ENCODE data around the gene ATP10A. TPM values are rescaled to one million over a fixed set of nuclear protein-coding genes. Genes with fewer than 3 reads are reported as not detected.

Gene ATP10A
- polyA plus RNA-seq, 12 donors, result 1.6 to 4.5 (median 2.7) TPM; not detected in 2

DNA sequence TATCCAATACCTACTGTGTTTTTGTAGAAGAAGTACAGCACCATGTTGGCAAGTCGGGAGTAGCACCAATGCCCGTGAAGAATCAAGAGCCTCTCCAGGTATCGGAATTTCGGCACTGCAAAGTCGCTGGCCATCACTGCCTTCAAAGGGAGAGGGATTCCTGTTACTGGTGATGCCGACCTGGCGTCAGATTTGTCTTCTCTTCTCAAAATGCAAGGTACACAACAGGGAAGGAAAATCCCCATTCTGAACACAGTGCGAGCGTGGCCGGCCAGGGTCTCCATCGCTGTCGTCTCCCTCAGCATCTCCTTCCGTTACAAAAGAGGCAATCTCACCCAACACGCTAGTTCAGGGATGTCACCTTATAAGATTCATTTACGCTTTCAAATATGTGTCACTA lies 175.4 kb downstream of the ATP10A start:
- no peak for DNase-seq

DNA sequence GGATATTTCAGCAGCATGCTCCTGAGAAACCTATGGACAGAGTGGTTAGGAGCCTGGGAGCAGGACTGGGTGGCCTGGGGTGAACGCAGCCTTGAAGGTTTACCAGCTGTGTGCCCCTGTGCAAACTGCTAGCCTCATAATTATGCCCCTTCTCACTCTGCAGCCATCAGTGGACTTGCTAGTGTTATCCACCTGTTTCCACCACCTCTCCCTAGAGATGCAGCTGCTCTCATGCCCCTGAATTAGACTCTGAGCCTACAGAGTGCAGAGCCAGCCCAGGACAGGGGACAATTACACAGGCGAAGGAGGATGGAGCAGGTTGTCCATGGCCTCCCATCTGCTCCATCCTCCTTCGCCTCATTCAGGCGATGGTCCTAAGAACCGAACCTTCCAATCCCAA lies 175.9 kb downstream of the ATP10A start:
- DNase-seq, result no peak

DNA sequence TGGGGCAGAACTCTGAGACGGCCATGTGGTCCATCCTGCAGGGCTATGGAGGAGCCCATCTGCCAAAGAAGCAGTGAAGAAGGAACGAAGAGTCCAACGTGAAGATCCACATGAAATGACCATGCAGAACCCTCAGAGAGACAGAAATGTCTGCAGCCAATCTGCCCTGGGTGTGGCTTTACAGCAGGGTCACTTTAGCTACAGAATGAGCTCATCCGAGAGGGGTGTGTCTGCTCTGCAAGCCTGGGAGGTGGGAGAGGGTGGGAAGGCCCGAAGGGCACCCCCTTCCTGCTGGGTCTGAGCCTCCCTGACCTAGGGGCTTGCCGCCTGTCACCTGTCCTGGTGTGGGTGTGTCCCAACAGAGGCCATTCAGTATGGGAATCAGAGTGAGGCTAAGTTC lies 176.3 kb downstream of the ATP10A start:
- no peak for DNase-seq

DNA sequence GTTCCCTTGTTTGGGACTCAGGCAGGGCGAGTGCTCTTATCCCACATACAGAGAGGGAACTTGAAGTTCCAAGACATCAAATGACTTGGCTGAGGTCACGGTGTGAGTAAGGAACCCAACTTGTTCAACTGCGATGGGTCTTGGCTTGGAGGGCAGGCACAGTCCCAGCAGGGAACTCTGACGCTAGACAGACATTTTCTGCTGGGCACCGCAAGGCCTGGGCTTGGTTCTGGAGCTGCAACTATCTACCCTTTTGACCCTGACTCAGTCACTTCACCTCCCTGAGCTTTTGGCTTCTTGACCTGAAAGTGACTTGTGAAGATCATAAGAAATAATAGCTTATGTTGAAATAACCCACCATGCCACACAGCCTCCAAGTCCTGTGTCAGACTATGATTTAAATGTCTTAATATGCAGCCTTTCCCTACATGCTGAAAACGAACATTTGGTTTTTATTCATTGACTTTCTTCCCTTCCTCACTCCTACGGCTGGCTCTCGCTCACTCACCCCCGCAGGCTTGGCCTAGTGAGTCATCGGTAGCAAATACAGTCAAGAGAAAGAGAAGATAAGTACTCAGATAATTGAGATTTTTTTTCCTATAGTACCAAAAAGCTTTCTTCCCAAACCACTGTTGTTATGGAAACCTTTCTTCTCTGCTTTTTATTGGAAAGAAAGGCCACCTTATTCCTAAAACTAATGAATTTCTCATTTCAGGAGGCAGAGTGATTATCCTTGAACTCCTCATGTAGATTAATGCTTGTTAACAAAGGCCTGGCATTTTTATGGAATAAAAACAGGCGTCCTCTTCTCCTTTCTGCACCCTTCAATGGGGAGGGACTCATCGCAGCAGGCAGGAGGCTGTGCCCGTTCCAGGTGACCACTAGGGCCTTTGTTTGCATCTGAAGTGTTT lies 178.4 kb downstream of the ATP10A start:
- DNase-seq, result no peak

DNA sequence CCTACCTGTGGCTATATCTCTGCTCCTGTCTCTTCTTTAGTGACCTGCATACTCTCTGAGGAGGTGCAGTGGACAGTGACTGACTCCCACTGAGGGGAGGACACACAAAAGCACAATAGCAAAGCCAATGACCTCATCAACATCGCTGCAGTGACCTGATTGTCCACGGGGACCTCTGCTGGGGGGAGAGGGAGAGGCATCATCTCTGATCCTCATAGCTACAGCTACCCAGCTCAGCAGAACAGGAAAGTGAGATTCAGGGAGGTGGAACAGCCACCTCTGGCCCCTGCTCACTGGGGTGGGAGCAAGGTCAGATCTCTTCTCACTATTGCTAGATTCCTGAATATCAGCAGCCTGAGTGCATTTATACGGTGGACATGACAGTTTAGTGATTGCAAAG lies 179.2 kb downstream of the ATP10A start:
- no peak for DNase-seq

DNA sequence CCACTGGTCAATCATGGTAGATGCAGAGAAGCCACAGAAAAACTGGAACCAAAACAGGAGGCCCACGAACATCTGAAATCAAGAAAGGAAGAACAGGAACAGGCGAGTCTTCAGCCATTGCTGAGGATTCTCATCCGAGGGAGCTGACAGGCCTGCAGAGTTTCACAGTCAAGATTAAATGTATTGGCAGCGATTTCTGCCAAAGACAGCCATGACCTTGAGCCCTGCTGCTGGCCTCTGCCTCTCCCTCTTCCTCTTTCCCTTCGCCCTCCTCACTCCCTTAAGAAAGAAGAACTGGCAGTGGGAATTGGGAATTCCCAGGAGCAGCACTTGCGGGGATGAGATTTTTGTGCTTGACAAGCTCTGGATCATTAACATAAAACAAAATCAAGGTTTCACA lies 179.7 kb downstream of the ATP10A start:
- no peak for DNase-seq

DNA sequence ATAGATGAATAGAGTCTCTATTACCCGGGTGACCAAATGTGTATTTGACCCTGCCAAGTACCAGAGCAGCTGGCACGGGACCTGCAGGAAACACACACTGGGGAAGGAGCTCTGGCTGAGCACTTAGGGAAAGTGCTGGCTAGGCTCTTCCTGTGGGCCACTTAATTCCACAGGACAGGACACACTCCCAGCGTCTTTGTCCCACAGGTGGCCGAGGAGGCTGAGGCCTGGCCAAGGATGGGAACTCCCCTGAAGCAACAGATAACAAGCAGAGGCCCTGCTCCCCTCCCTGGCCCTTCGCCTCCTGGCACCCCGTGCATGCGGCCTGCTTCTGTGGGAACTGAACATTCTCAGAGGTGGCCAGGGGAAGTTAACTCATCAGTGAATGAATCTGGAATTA lies 180.8 kb downstream of the ATP10A start:
- DNase-seq, result no peak

DNA sequence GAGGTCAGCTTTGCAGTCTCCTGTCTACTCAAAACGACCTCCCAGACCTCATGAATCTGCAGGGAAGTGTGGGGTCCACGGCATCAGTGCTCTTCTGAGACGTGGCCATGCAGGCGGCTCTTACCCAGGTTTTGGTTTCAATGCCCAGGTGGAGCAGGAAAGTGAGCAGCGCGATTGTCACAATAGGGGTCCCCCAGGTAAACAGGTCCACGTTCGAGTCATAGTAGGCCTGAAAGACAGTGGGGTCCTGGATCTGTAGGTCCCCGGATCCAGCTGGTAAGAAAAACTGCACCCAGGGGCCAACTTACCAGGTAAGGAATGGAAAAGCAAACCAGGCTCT lies 182.5 kb downstream of the ATP10A start:
- DNase-seq, result no peak

DNA sequence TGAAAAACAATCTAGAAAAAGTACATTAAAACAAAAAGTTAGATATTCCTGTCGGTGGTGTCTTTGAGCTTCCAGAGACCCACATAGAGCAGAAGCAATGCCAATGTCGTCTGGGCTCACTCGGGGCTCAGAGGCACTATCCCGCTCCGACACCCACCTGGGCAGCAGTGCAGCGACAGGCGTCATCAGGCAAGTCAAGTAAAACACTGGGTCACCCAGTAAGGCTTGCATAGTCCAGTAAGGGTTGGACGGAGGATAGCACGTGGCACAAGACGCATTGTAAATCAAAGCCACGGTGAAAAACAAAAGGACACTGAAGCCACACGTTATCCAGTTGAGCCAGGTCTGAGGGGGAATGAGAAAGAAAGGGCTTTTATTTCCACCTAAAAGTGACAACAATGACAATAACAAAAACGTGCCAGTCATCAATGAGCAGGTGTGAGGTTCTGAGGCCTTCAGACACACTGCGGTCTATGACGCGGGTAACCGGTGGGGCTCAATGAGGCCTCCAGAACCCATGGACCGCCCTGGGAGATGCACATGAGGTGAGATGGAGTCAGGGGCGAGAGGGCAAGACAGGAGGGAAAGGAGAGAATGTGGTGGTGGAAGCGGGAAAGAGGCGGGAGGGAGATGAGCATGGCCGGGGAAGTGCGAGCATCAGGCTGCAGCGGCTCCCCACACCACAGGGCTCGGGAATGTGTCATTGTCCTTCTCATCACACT lies 183.0 kb downstream of the ATP10A start:
- no peak for DNase-seq

DNA sequence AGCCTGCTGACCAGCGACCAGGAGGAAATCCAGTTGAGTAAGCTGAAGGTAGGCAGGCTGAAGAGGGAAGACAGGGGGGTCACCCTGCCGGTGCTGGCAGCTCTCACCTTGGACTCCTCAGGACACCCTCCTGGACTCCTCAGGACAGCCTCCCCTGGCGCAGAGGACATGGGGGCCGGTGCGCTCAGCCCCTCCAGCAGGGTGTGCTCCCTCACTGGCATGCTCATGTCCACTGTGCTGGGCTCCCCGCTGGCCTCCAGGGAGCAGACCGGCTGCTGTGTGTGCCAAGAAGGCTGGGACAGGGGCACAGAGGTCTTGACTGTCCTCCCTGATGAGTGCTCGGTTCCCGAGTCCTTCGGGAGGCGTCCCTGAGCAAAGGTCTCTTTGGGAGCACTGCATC lies 183.6 kb downstream of the ATP10A start:
- DNase-seq, result no peak

DNA sequence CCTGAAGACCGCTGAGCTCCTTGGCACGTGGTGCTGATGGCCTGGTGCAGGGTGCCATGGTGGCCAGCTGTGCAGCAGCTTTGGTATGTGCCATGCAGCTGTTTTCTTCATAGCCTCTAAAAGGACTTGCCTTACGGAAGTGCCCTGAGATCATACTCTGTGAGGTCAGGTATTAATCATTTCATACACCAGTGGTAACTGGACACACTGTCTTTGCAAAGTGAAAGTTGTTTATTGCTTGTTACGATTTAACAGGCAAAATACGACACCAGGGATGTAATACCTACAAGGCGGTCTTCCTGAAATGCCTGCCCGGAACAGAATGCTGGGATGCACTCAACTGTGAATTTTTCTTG lies 184.6 kb downstream of the ATP10A start:
- DNase-seq, result no peak

DNA sequence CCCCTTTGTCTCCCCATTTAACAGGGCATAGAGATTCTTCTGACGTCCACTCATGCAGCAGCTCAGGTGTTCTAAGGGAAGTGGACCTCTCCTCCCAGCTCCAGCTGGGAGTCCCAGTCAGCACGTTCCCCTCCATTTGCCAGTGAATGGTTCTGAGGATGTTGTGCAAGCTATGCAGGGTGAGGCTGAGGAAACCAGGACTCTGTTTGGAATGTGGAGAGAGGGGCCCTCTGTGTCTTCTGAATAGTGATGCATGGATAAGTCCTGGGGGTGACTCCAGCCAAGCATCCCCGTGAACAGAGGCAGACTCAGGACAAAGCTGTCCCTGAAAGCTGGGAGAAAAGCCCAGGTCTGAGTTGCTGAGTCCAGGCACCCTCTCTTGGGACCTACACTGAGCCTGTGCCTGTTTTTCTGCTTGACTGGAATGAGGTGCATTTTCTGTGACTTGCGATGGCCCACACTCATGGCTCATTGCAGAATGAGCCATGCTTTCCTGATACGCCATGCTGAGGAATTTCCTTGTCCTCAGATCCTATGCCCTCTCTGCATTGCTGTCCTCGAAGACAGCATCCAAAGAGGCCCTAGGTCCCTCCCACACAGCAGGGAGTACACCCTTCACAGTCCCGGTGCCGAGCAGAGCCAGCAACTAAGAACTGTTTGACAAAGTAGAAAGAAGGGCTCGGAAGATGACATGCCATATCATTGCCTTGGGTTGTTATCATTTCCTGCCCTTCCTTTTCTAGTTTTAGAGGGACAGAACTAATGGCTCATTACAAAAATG lies 185.2 kb downstream of the ATP10A start:
- no peak for DNase-seq

DNA sequence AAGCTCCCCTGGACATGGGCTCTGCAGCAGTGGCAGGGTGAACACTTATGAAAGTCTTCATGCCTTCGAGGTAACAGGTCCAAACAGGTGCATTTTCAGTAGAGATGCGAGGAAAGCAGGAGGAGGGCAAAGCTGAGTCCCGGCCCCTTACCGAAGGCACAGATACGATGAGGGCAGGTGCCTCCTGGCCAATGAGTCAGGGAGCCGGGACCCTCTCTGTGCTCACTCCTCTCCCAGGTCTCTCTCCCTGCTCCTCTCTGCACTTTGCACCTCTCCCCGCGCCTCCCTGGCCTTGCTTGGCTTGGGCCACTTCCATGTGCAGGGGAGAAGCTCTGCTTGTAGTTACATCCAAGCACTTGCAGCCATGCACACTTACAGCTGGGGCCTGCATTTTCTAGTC lies 187.1 kb downstream of the ATP10A start:
- no peak for DNase-seq

DNA sequence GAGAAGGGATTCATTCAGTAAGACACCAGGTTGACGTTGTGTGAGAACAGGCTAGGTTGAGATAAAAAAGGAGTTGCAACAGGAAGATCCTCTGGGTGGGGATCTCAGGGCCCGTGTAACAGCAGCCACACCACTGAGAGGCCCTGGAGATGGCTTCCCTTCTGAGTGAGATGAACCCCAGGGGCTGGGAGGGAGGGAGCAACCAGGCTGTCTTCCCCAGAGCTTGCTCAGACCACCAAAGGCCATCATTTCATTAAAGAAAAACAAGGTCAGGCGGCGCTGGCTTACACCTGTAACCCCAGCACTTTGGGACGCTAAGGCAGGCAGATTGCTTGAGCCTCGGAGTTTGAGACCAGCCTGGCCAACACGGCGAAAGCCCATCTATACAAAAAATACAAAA lies 187.7 kb downstream of the ATP10A start:
- no peak for DNase-seq

DNA sequence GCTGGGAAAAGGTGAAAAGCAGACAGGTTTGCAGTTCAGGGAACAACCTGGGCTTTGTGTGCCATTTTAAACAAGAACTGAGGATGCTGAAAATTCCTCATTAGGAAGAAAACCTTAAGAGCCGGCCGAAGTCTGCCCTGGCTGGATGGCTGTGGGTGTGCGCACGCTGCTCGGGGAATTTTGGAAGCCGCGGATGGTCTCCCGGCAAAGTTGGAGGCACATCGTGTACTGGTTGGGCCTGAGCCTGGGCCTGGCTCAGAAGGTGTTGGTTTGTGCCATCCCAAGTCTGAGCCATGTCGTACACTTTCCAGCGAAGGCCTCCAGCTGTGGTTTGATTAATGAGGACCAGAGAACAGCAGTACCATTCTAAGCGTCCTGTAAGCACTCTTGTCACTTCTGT lies 188.2 kb downstream of the ATP10A start:
- no peak for DNase-seq

DNA sequence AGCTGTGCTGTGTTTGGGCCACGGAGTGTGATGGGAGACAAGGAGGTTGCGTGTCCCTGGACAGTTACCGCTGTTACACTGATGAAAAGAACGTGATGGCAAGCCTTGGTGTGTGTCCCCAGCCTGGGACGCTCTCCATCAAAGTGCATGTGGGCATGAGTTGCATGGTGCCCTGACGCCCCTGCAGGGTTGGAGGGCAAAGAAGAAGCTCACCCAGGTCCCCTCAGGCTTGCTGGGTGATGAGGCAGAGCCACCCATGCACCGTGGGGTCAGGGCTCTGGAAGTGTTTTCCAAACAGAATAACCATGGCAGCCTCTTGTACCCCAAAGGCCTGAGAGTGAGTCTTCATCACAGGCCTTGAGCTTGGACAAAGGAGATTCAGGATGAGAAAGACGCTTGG lies 189.2 kb downstream of the ATP10A start:
- DNase-seq, result no peak

DNA sequence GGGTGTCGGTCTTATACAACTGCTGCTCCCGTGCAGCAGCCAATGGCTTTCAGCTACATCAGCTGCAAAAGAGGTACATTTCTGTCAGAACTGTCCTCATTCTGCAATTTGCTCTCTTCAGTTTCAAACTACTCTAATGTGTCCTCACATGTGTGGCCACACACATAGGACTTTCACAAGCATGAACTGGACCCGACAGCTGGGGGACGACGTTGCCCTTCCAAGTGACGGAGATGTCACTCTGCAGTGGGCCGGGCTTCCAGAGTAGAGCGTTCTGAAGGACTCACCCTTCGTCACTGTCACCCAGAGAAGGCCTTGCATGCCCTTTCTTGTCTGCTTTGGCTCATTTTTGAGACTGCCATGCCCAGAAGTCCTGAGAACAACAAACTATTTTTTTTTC lies 189.8 kb downstream of the ATP10A start:
- DNase-seq, result no peak

DNA sequence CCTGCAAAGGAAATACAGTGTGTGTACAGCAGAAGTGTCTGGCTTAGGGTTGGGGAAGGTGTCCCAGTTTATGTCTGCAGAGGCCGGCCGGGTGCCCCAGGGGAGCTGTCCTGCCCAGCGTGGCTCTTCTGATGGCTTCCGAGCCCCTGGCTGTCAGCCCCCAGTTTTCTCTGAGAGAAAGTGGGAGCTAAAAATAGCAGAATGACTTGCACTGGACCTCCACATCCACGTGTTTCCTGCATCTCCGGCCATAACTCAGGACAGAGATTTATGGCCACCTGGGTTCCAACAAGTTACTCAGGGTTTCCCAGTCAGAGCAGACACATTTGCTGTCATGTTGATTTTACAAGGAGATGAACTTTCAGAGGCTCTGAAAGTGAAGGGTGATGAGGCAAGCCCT lies 192.0 kb downstream of the ATP10A start:
- peak; percentile 69 for DNase-seq

DNA sequence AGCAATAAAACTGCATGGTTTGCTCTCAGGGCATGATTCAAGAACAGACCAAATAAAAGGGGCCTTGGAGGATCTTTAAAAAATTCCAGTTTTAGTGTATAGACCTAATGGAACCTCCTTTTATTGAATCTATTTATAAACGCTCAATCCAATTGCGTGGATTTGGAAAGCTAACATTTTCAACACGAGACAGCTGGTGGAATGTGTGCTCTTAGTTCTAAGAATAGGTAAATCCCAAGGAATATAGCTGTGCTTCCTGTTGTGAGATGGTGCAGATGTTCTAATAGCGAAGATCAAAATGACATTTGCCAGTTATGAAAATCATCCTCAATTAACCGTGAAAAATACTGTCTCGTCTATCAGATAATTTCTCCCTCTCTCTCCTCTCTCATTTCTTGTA lies 192.5 kb downstream of the ATP10A start:
- DNase-seq, result no peak

DNA sequence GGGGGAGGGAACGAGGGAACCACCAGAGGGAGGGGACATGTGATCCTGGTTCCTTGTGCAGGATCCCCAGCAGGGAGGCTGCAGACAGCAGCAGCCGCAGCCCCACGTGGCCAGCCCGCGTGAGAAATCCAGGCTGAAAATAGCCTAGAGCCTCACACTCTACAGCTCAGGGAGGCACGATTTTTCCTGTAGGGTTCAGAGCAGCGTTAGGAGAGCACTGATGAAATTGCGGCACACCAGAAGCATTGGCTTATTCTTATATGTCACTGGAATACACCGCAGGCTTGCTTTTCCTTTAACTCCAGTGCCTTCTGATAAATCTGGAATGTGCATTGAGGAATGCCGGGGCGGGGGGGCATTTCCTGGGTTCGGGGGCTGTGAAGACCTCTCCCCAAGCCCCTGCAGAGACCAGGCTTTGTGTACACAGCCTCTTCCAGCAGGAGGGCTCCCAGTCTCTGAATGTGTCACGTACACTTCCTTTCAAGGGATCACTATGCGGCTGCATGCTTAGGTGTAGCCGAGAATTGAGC lies 193.0 kb downstream of the ATP10A start:
- peak; percentile 75 for DNase-seq

DNA sequence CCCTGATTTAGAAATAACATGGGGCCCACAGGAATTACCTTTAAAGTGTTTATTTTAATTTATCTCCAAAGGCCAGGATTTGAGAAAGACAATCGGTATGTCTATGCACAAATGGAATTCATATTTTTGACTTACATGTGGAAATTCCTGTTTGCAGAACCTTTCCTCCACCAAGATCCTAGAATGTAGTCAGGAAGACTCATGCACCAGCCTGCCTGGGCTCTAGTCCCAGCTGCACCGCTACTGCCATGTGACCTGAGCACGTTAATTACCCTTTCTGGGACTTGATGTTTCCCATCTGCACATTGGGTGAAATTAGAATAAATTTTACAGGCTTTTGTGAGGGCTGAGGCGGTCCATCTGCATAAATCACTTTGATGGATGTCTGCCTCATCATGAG lies 194.2 kb downstream of the ATP10A start:
- DNase-seq, result no peak

DNA sequence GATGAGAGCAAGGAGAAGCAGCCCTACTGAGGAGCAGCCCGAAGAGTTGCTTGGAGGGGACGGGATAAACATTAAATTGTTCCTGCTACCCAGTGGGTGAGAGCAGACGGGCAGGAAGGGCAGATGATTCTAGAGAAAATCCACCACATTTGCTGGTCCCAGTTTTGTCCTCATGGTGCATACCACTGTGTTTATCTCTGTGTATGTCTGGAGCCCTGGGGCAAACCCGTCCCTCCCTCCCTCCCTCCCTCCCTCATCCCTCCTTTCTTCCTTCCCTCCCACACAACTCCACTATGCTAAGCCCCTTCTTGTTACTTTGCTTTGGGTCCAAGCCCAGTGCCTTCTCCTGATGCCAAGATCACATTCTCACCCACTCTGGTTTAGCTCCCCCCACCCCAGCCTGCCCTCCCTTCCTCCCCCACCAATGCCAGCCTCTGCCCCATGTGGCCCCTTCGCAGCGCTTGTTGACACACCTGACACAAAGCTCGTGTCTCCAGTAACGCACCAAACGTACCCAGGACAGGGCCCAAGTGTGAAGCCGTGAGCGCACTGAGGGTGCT lies 194.8 kb downstream of the ATP10A start:
- no peak for DNase-seq
